IPS-18a (cell line): ENCODE measurements around the gene ARHGAP23.
"Not testable (repeated sequence)": the region's sequence is repeated elsewhere in the genome, so short reads cannot be mapped to it uniquely, and the experiment has no call there.

Source experiments
- H3K27ac ChIP-seq: one replicate; pipeline ENCODE4 v1.5.1; 2013; ENCODE audit warnings: low read length
- H3K27me3 ChIP-seq: one replicate; pipeline ENCODE4 v1.6.1; 2013; ENCODE audit warnings: mild to moderate bottlenecking, low read length; ENCODE audit not compliant: control insufficient read depth, insufficient read depth
- H3K36me3 ChIP-seq: one replicate; pipeline ENCODE4 v1.6.1; 2013; ENCODE audit warnings: low read depth, low read length; ENCODE audit not compliant: control insufficient read depth
- H3K4me1 ChIP-seq: one replicate; pipeline ENCODE4 v1.6.1; 2013; ENCODE audit warnings: low read depth, low read length; ENCODE audit not compliant: control insufficient read depth
- H3K4me3 ChIP-seq: one replicate; pipeline ENCODE4 v1.5.1; 2013; ENCODE audit warnings: low read length
- H3K9ac ChIP-seq: one replicate; pipeline ENCODE4 v1.6.1; 2013; ENCODE audit warnings: mild to moderate bottlenecking, low read length, moderate library complexity
- H3K9me3 ChIP-seq: one replicate; pipeline ENCODE4 v1.6.1; 2013; ENCODE audit warnings: low read depth, low read length; ENCODE audit not compliant: control insufficient read depth

ARHGAP23 gene

GRCh38 chr17:38512473-38513058 is 84.3 kb downstream of the ARHGAP23 start:
- Histone ChIP-seq H3K9ac (no peak overlapping the region), H3K9me3 (no peaks in the 10 kb centered on the region), H3K4me1 (peaks cover 19% of the 10 kb centered on the region), H3K27me3 (peaks cover 30% of the 10 kb centered on the region), H3K36me3 (no peaks in the 10 kb centered on the region), H3K4me3 (no peak overlapping the region), H3K27ac (no peak overlapping the region)

GRCh38 chr17:38526526-38526925 is 98.3 kb downstream of the ARHGAP23 start:
- not testable (repeated sequence) for H3K4me1 ChIP-seq, H3K27ac ChIP-seq, H3K27me3 ChIP-seq, H3K4me3 ChIP-seq, H3K9me3 ChIP-seq, H3K36me3 ChIP-seq, H3K9ac ChIP-seq

GRCh38 chr17:38528141-38528540 is 99.9 kb downstream of the ARHGAP23 start:
- not testable (repeated sequence) for H3K27me3 ChIP-seq, H3K4me3 ChIP-seq, H3K27ac ChIP-seq, H3K9ac ChIP-seq, H3K9me3 ChIP-seq, H3K4me1 ChIP-seq, H3K36me3 ChIP-seq

- H3K4me1 ChIP-seq: peaks cover 10% of the 10 kb centered on the region
- H3K9me3 ChIP-seq, H3K27ac ChIP-seq, H3K27me3 ChIP-seq, H3K9ac ChIP-seq, H3K36me3 ChIP-seq, H3K4me3 ChIP-seq: not testable (repeated sequence)
Observed at GRCh38 chr17:38530856-38531255, 102.6 kb downstream of the ARHGAP23 start.

GRCh38 chr17:38531761-38532160 is 103.5 kb downstream of the ARHGAP23 start:
- H3K27ac ChIP-seq: not testable (repeated sequence)

GRCh38 chr17:38532451-38532850 is 104.2 kb downstream of the ARHGAP23 start:
- Histone ChIP-seq H3K27me3 (no peaks in the 10 kb centered on the region), H3K9me3 (no peaks in the 10 kb centered on the region), H3K9ac (no peak overlapping the region), H3K36me3 (no peaks in the 10 kb centered on the region), H3K4me3 (no peak overlapping the region), H3K4me1 (peaks cover 10% of the 10 kb centered on the region), H3K27ac (no peak overlapping the region)

More at GRCh38 chr17:38531761-38532160, 103.5 kb downstream of the ARHGAP23 start:
- not testable (repeated sequence) for H3K36me3 ChIP-seq, H3K27me3 ChIP-seq, H3K9ac ChIP-seq, H3K4me3 ChIP-seq, H3K9me3 ChIP-seq
- H3K4me1 ChIP-seq: peaks cover 10% of the 10 kb centered on the region

GRCh38 chr17:38533241-38533640 is 105.0 kb downstream of the ARHGAP23 start:
- no peak overlapping the region for H3K4me3 ChIP-seq
- no peaks in the 10 kb centered on the region for H3K9me3 ChIP-seq
- H3K27ac ChIP-seq: no peak overlapping the region
- no peaks in the 10 kb centered on the region for H3K27me3 ChIP-seq
- peaks cover 10% of the 10 kb centered on the region for H3K4me1 ChIP-seq
- H3K9ac ChIP-seq: no peak overlapping the region
- no peaks in the 10 kb centered on the region for H3K36me3 ChIP-seq

- no peak overlapping the region for H3K9ac ChIP-seq
- H3K27ac ChIP-seq: no peak overlapping the region
- peaks cover 10% of the 10 kb centered on the region for H3K4me1 ChIP-seq
- H3K27me3 ChIP-seq: peaks cover 5% of the 10 kb centered on the region
- no peaks in the 10 kb centered on the region for H3K9me3 ChIP-seq
- H3K4me3 ChIP-seq: no peak overlapping the region
- H3K36me3 ChIP-seq: no peaks in the 10 kb centered on the region
Observed at GRCh38 chr17:38533866-38534497, 105.7 kb downstream of the ARHGAP23 start.

GRCh38 chr17:38534498-38534885 is 106.2 kb downstream of the ARHGAP23 start:
- H3K4me1 ChIP-seq: peaks cover 10% of the 10 kb centered on the region
- peaks cover 6% of the 10 kb centered on the region for H3K27me3 ChIP-seq
- no peak overlapping the region for H3K27ac ChIP-seq
- no peak overlapping the region for H3K9ac ChIP-seq
- no peaks in the 10 kb centered on the region for H3K9me3 ChIP-seq
- H3K4me3 ChIP-seq: no peak overlapping the region
- H3K36me3 ChIP-seq: no peaks in the 10 kb centered on the region

- H3K27ac ChIP-seq: no peak overlapping the region
- H3K4me1 ChIP-seq: peaks cover 10% of the 10 kb centered on the region
- no peak overlapping the region for H3K4me3 ChIP-seq
- H3K27me3 ChIP-seq: peaks cover 6% of the 10 kb centered on the region
- no peaks in the 10 kb centered on the region for H3K9me3 ChIP-seq
- no peaks in the 10 kb centered on the region for H3K36me3 ChIP-seq
- H3K9ac ChIP-seq: no peak overlapping the region
Observed at GRCh38 chr17:38535886-38536285, 107.6 kb downstream of the ARHGAP23 start.

GRCh38 chr17:38536661-38537060 is 108.4 kb downstream of the ARHGAP23 start:
- H3K9me3 ChIP-seq: no peaks in the 10 kb centered on the region
- H3K9ac ChIP-seq: no peak overlapping the region
- no peak overlapping the region for H3K27ac ChIP-seq
- no peak overlapping the region for H3K4me3 ChIP-seq
- H3K36me3 ChIP-seq: no peaks in the 10 kb centered on the region
- H3K27me3 ChIP-seq: peaks cover 6% of the 10 kb centered on the region
- H3K4me1 ChIP-seq: peaks cover 10% of the 10 kb centered on the region

GRCh38 chr17:38538906-38539305 is 110.6 kb downstream of the ARHGAP23 start:
- Histone ChIP-seq H3K9me3 (no peaks in the 10 kb centered on the region), H3K36me3 (no peaks in the 10 kb centered on the region), H3K4me1 (peaks cover 5% of the 10 kb centered on the region), H3K4me3 (no peak overlapping the region), H3K27me3 (peaks cover 6% of the 10 kb centered on the region), H3K9ac (no peak overlapping the region), H3K27ac (no peak overlapping the region)
